Measurements from ENCODE around the gene RIOK1. TPM values are rescaled to one million over a fixed set of nuclear protein-coding genes. Genes with fewer than 3 reads are reported as not detected.
"Not testable (repeated sequence)": the region's sequence is repeated elsewhere in the genome, so short reads cannot be mapped to it uniquely, and the experiment has no call there.

The RIOK1 gene
- total RNA-seq, 1 experiment from 2014 or later: 27.3 TPM

- no peaks in the 10 kb centered on the region for H3K27me3 ChIP-seq (ENCODE audit: control insufficient read depth, insufficient read depth, low read length)
- no peak overlapping the region for H3K4me3 ChIP-seq (ENCODE audit: insufficient read depth, low read depth, low read length)
- H3K36me3 ChIP-seq (replicated peaks; ENCODE audit: control insufficient read depth, insufficient read depth, low read length): no peaks in the 10 kb centered on the region
- DNase-seq: no peak
These were observed 52.9 kb downstream of the RIOK1 start for GRCh38 chr6:7442467-7442866.

GRCh38 chr6:7445101-7445500 is 55.5 kb downstream of the RIOK1 start:
- Histone ChIP-seq H3K4me3 (ENCODE audit: insufficient read depth, low read depth, low read length) (no peak overlapping the region), H3K27me3 (ENCODE audit: control insufficient read depth, insufficient read depth, low read length) (no peaks in the 10 kb centered on the region), H3K36me3 (replicated peaks; ENCODE audit: control insufficient read depth, insufficient read depth, low read length) (no peaks in the 10 kb centered on the region)
- no peak for DNase-seq

GRCh38 chr6:7445885-7446461 is 56.4 kb downstream of the RIOK1 start:
- DNase-seq: peak; percentile 28
- no peaks in the 10 kb centered on the region for H3K36me3 ChIP-seq (replicated peaks; ENCODE audit: control insufficient read depth, insufficient read depth, low read length)
- H3K4me3 ChIP-seq (ENCODE audit: insufficient read depth, low read depth, low read length): no peak overlapping the region
- H3K27me3 ChIP-seq (ENCODE audit: control insufficient read depth, insufficient read depth, low read length): no peaks in the 10 kb centered on the region

- Histone ChIP-seq H3K27me3 (ENCODE audit: control insufficient read depth, insufficient read depth, low read length) (no peaks in the 10 kb centered on the region), H3K4me3 (ENCODE audit: insufficient read depth, low read depth, low read length) (no peak overlapping the region), H3K36me3 (replicated peaks; ENCODE audit: control insufficient read depth, insufficient read depth, low read length) (no peaks in the 10 kb centered on the region)
- DNase-seq: peak; percentile 39
These were observed 57.2 kb downstream of the RIOK1 start for GRCh38 chr6:7446619-7447325.

GRCh38 chr6:7448232-7448631 is 58.6 kb downstream of the RIOK1 start:
- no peaks in the 10 kb centered on the region for H3K27me3 ChIP-seq (ENCODE audit: control insufficient read depth, insufficient read depth, low read length)
- H3K4me3 ChIP-seq (ENCODE audit: insufficient read depth, low read depth, low read length): no peak overlapping the region
- no peak for DNase-seq
- H3K36me3 ChIP-seq (replicated peaks; ENCODE audit: control insufficient read depth, insufficient read depth, low read length): no peaks in the 10 kb centered on the region

- Histone ChIP-seq H3K4me3 (ENCODE audit: insufficient read depth, low read depth, low read length) (no peak overlapping the region), H3K27me3 (ENCODE audit: control insufficient read depth, insufficient read depth, low read length) (no peaks in the 10 kb centered on the region), H3K36me3 (replicated peaks; ENCODE audit: control insufficient read depth, insufficient read depth, low read length) (no peaks in the 10 kb centered on the region)
- DNase-seq: no peak
These were observed 59.4 kb downstream of the RIOK1 start for GRCh38 chr6:7449018-7449417.

GRCh38 chr6:7451326-7451725 is 61.7 kb downstream of the RIOK1 start:
- Histone ChIP-seq H3K36me3 (replicated peaks; ENCODE audit: control insufficient read depth, insufficient read depth, low read length) (no peaks in the 10 kb centered on the region), H3K4me3 (ENCODE audit: insufficient read depth, low read depth, low read length) (no peak overlapping the region)
- no peak for DNase-seq

GRCh38 chr6:7452898-7453297 is 63.3 kb downstream of the RIOK1 start:
- no peaks in the 10 kb centered on the region for H3K36me3 ChIP-seq (replicated peaks; ENCODE audit: control insufficient read depth, insufficient read depth, low read length)
- no peaks in the 10 kb centered on the region for H3K27me3 ChIP-seq (ENCODE audit: control insufficient read depth, insufficient read depth, low read length)
- no peak overlapping the region for H3K4me3 ChIP-seq (ENCODE audit: insufficient read depth, low read depth, low read length)
- no peak for DNase-seq

More at GRCh38 chr6:7451326-7451725, 61.7 kb downstream of the RIOK1 start:
- H3K27me3 ChIP-seq (ENCODE audit: control insufficient read depth, insufficient read depth, low read length): no peaks in the 10 kb centered on the region

GRCh38 chr6:7454696-7455358 is 65.2 kb downstream of the RIOK1 start:
- DNase-seq: peak; percentile 75
- H3K4me3 ChIP-seq (ENCODE audit: insufficient read depth, low read depth, low read length): no peak overlapping the region
- H3K27me3 ChIP-seq (ENCODE audit: control insufficient read depth, insufficient read depth, low read length): no peaks in the 10 kb centered on the region
- H3K36me3 ChIP-seq (replicated peaks; ENCODE audit: control insufficient read depth, insufficient read depth, low read length): no peaks in the 10 kb centered on the region

GRCh38 chr6:7456302-7456701 is 66.7 kb downstream of the RIOK1 start:
- DNase-seq; H3K4me3 ChIP-seq (ENCODE audit: insufficient read depth, low read depth, low read length); H3K27me3 ChIP-seq (ENCODE audit: control insufficient read depth, insufficient read depth, low read length); H3K36me3 ChIP-seq (replicated peaks; ENCODE audit: control insufficient read depth, insufficient read depth, low read length): not testable (repeated sequence)

- no peaks in the 10 kb centered on the region for H3K36me3 ChIP-seq (replicated peaks; ENCODE audit: control insufficient read depth, insufficient read depth, low read length)
- H3K27me3 ChIP-seq (ENCODE audit: control insufficient read depth, insufficient read depth, low read length): no peaks in the 10 kb centered on the region
- no peak overlapping the region for H3K4me3 ChIP-seq (ENCODE audit: insufficient read depth, low read depth, low read length)
- DNase-seq: no peak
These were observed 71.8 kb downstream of the RIOK1 start for GRCh38 chr6:7461416-7461815.

GRCh38 chr6:7463785-7464184 is 74.2 kb downstream of the RIOK1 start:
- Histone ChIP-seq H3K36me3 (replicated peaks; ENCODE audit: control insufficient read depth, insufficient read depth, low read length) (no peaks in the 10 kb centered on the region), H3K27me3 (ENCODE audit: control insufficient read depth, insufficient read depth, low read length) (no peaks in the 10 kb centered on the region), H3K4me3 (ENCODE audit: insufficient read depth, low read depth, low read length) (no peak overlapping the region)
- peak; percentile 64 for DNase-seq

- Histone ChIP-seq H3K27me3 (ENCODE audit: control insufficient read depth, insufficient read depth, low read length) (no peaks in the 10 kb centered on the region), H3K4me3 (ENCODE audit: insufficient read depth, low read depth, low read length) (no peak overlapping the region), H3K36me3 (replicated peaks; ENCODE audit: control insufficient read depth, insufficient read depth, low read length) (no peaks in the 10 kb centered on the region)
- no peak for DNase-seq
These were observed 77.6 kb downstream of the RIOK1 start for GRCh38 chr6:7467007-7467897.

All from H7 (cell line).